Karpas-422 (cell line): Measurements from ENCODE around the gene NHERF1. TPM values are rescaled to one million over a fixed set of nuclear protein-coding genes. Genes with fewer than 3 reads are reported as not detected.

Experiments used
- DNase-seq: peaks from one replicate; pipeline ENCODE4 v3.0.0-alpha.2; 2015
- H2AFZ ChIP-seq: fragments of 200-600 bp; sonication (generic); 2 replicates; pipeline ENCODE4 v1.6.1; 2014; ENCODE audit warnings: antibody characterized with exemption, low read length, mixed read lengths
- H3K27ac ChIP-seq: fragments of 200-600 bp; sonication (generic); 2 replicates; pipeline ENCODE4 v1.5.1; 2014; ENCODE audit warnings: mild to moderate bottlenecking, low read length, moderate library complexity
- H3K27me3 ChIP-seq: fragments of 200-600 bp; sonication (generic); 2 replicates; pipeline ENCODE4 v1.6.1; 2014; ENCODE audit warnings: low read length, mixed read lengths
- H3K36me3 ChIP-seq: fragments of 200-600 bp; sonication (generic); 2 replicates; pipeline ENCODE4 v1.6.1; 2014; ENCODE audit warnings: low read length, mixed read lengths; ENCODE audit not compliant: insufficient read depth
- H3K4me1 ChIP-seq: fragments of 200-600 bp; sonication (generic); 2 replicates; pipeline ENCODE4 v1.6.1; 2014; ENCODE audit warnings: mild to moderate bottlenecking, low read length, mixed read lengths
- H3K4me2 ChIP-seq: fragments of 200-600 bp; sonication (generic); 2 replicates; pipeline ENCODE4 v1.6.1; 2014; ENCODE audit warnings: low read length, low read depth, mild to moderate bottlenecking; ENCODE audit not compliant: poor library complexity, severe bottlenecking
- H3K4me3 ChIP-seq: fragments of 200-600 bp; sonication (generic); 2 replicates; pipeline ENCODE4 v1.5.1; 2014; ENCODE audit warnings: mild to moderate bottlenecking, antibody characterized with exemption, low read length, mixed read lengths
- H3K79me2 ChIP-seq: fragments of 200-600 bp; sonication (generic); 2 replicates; pipeline ENCODE4 v1.6.1; 2014; ENCODE audit warnings: mild to moderate bottlenecking, low read length, mixed read lengths
- H3K9ac ChIP-seq: fragments of 200-600 bp; sonication (generic); 2 replicates; pipeline ENCODE4 v1.6.0; 2014; ENCODE audit warnings: low read length
- H3K9me2 ChIP-seq: fragments of 200-600 bp; sonication (generic), shearing (Covaris generic); replicated peaks from 2 replicates; pipeline ENCODE4 v1.6.0; 2014; ENCODE audit warnings: mild to moderate bottlenecking, low read length, moderate library complexity; ENCODE audit not compliant: insufficient read depth
- H3K9me3 ChIP-seq: fragments of 300-700, 200-600 bp; sonication (generic); 2 replicates; pipeline ENCODE4 v1.6.1; 2014; ENCODE audit warnings: low read length, mixed read lengths
- H4K20me1 ChIP-seq: fragments of 200-600 bp; sonication (generic); 2 replicates; pipeline ENCODE4 v1.6.1; 2014; ENCODE audit warnings: mild to moderate bottlenecking, antibody characterized with exemption, low read length, low read depth; ENCODE audit not compliant: insufficient read depth
- total RNA-seq: library from RNA; depleted of rRNA; stranded (reverse); fragments of >200 nt; shearing (Covaris generic); gene quantifications from 2 replicates; pipeline ENCODE4 v1.2.3, GENCODE V29; 2014; ENCODE audit warnings: low replicate concordance

NHERF1 gene
- total RNA-seq, 1 experiment from 2014 or later = 24.4 TPM

DNA sequence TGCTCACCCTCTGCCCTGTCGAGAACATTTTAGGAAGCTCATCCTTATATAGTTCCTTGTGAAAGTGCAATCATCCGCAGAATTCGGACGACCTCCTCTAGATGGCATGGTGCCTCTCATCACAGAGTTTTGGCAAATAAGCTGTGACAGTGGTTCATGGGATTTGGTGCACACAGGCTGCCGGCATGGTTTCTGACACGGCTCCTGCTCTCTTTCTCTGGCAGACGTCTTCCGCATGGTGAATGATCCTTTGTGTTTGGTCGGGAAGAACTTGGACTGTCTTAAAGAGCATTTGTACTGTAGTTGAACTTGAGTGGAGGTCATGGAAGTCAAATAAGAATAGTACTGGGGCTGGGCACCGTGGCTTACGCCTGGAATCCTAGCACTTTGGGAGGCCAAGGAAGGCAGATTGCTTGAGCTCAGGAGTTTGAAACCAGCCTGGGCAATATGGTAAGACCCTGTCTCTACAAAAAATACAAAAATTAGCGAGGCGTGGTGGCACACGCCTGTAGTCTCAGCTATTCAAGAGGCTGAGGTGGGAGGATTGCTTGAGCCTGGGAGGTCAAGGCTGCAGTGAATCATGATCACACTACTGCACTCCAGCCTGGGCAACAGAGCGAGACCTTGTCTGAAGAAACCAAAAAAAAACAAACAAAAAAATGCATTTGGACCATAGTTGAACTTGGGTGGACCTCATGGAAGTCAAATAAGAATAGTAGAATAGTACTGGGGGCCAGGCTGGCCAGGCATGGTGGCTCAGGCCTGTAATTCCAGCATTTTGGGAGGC lies 62.5 kb downstream of the NHERF1 start:
- H3K27ac ChIP-seq = no peak overlapping the region
- H2AFZ ChIP-seq = no peak overlapping the region
- H3K9me3 ChIP-seq = no peaks in the 10 kb centered on the region
- no peaks in the 10 kb centered on the region for H3K9me2 ChIP-seq
- no peaks in the 10 kb centered on the region for H3K4me1 ChIP-seq
- H3K79me2 ChIP-seq = no peaks in the 10 kb centered on the region
- no peaks in the 10 kb centered on the region for H4K20me1 ChIP-seq
- H3K36me3 ChIP-seq = no peaks in the 10 kb centered on the region
- H3K4me3 ChIP-seq = no peak overlapping the region
- no peak overlapping the region for H3K4me2 ChIP-seq
- H3K27me3 ChIP-seq = no peaks in the 10 kb centered on the region
- DNase-seq = no peak
- no peak overlapping the region for H3K9ac ChIP-seq

DNA sequence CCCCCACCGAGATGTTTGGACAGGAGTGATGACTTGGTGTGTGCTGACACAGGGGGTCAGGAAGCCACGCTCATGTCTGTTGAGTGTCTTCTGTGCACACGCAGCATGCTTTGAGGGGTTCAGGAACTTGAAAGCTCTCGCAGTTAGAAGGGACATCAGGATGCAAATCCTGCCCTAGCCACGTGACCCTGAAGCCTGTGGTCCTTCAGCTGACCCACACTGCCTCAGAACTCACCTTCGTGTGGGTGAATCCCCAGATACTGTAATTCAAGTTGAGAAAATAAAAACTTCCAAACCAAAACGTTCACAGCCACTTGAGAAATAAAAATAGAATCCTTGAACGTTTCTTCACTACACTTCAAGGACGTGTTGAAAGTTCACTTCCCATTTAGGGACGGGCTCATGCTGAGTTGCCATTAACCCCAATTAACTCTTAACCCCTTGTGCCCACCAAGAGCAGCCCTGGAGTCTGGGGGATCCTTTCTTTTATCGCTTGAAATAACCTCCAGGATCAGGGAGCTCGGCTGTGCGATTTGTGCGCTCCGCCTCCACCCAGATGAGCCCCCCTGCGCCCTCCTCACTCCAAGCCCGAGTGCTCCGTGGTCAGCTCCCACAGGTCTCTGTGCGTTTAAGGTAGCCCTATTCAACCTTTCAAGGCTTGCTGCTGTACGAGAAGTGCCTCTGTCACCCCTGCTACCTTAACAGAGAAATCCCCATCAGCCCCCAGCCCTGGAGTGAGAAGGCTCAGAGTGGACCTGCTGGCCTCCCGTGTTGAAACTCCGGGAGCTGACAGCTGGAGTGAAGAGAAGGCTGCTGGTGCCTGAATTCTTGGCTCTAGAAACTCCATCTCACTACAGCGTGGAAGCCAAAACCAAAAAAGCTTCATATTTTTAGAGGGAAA lies 63.9 kb downstream of the NHERF1 start:
- H3K36me3 ChIP-seq = no peaks in the 10 kb centered on the region
- H3K4me3 ChIP-seq = no peak overlapping the region
- H4K20me1 ChIP-seq = no peaks in the 10 kb centered on the region
- no peak for DNase-seq
- no peak overlapping the region for H3K9ac ChIP-seq
- H3K27ac ChIP-seq = no peak overlapping the region
- H3K9me2 ChIP-seq = no peaks in the 10 kb centered on the region
- H3K79me2 ChIP-seq = no peaks in the 10 kb centered on the region
- H3K9me3 ChIP-seq = no peaks in the 10 kb centered on the region
- H2AFZ ChIP-seq = no peak overlapping the region
- no peaks in the 10 kb centered on the region for H3K4me1 ChIP-seq
- no peaks in the 10 kb centered on the region for H3K27me3 ChIP-seq
- H3K4me2 ChIP-seq = no peak overlapping the region

GRCh38 chr17:74814453-74814852 lies 66.0 kb downstream of the NHERF1 start:
- Histone ChIP-seq H3K36me3 (no peaks in the 10 kb centered on the region), H3K9me3 (no peaks in the 10 kb centered on the region), H3K79me2 (no peaks in the 10 kb centered on the region), H3K27me3 (no peaks in the 10 kb centered on the region), H3K9ac (no peak overlapping the region), H4K20me1 (no peaks in the 10 kb centered on the region), H3K27ac (no peak overlapping the region), H2AFZ (no peak overlapping the region), H3K9me2 (no peaks in the 10 kb centered on the region), H3K4me2 (no peak overlapping the region), H3K4me1 (no peaks in the 10 kb centered on the region), H3K4me3 (no peak overlapping the region)
- DNase-seq = no peak

GRCh38 chr17:74815067-74815466 lies 66.6 kb downstream of the NHERF1 start:
- no peak overlapping the region for H3K9ac ChIP-seq
- DNase-seq = no peak
- H3K4me1 ChIP-seq = no peaks in the 10 kb centered on the region
- H3K27me3 ChIP-seq = no peaks in the 10 kb centered on the region
- H3K27ac ChIP-seq = no peak overlapping the region
- H3K9me3 ChIP-seq = no peaks in the 10 kb centered on the region
- no peaks in the 10 kb centered on the region for H3K79me2 ChIP-seq
- no peaks in the 10 kb centered on the region for H3K9me2 ChIP-seq
- H4K20me1 ChIP-seq = no peaks in the 10 kb centered on the region
- no peak overlapping the region for H3K4me3 ChIP-seq
- no peaks in the 10 kb centered on the region for H3K36me3 ChIP-seq
- H2AFZ ChIP-seq = no peak overlapping the region
- no peak overlapping the region for H3K4me2 ChIP-seq

DNA sequence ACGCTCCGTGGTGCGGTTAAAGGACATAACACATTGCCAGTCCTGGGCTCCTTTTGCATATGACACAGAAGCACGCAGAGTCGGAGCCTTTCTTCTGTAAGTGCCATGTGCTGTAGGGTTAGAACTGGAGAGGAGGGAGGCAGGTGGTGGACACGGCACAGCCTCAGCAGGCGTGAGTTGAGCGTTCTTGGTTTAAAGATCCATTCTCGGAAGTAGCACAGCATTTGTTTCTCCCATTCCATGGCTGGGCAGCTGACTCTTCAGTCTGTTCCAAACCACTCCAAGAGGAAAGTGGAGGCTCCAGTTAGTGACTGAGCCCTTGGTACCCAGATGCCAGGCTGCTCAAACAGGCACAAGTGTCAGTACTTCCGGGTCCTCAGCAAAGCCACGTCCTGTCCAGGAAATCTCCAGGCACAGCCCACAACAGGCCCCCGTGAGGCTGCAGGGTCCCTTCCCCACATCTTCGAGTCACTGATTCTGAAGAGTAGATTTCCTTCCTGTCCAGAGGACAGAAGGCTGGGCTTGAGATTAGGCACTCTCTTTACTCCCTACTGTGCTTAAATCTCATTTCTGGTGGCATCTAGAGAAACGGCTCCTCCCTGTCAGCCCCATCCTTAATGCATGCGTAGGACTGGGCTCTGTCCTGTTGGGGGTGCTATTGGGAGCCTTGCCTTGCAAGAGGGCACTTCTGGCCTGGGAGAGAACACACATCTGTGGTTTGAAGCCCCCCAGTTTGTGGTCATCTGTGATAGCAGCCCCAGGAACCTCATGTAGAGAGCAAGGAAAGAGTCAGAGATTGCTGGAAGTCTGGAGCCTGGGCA lies 67.3 kb downstream of the NHERF1 start:
- Histone ChIP-seq H3K4me3 (no peak overlapping the region), H4K20me1 (no peaks in the 10 kb centered on the region), H3K4me1 (no peaks in the 10 kb centered on the region), H3K4me2 (no peak overlapping the region), H2AFZ (no peak overlapping the region), H3K36me3 (no peaks in the 10 kb centered on the region), H3K27me3 (no peaks in the 10 kb centered on the region), H3K79me2 (no peaks in the 10 kb centered on the region), H3K9ac (no peak overlapping the region), H3K9me3 (no peaks in the 10 kb centered on the region), H3K9me2 (no peaks in the 10 kb centered on the region), H3K27ac (no peak overlapping the region)
- DNase-seq = peak; percentile 68

DNA sequence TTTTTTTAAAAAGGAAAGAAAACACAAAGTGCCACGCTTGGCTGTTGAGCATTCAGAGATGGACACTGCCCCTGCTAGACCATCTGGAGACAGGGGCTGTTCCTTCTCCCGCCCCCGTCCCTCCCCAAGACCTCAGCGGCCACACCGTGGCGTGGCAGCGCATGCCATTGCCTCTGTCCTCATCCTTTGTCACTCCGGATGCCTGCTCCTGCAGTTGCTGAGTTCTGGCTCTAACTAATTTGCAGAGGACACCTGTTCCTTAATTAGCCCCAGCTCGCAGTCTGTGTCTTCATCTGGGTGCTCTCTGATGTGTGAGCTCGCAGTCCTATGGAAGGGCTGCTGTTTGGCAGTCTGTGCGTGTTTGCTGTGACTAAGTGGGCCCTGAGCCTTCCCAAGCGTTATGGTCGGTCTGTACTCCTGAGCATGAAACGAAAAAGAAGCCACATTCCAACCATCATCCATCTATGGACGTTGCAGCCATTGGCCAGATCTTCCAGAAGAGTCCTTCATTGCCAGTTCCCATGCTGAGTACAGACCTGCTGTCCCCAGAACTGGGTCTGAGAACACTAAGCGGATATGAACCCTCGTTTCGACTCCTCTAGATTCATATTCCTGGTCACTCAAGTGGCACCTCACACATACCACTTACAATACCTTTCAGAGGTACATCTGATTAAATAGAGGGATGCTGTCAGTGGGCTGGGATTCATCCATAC lies 68.6 kb downstream of the NHERF1 start:
- no peak for DNase-seq

DNA sequence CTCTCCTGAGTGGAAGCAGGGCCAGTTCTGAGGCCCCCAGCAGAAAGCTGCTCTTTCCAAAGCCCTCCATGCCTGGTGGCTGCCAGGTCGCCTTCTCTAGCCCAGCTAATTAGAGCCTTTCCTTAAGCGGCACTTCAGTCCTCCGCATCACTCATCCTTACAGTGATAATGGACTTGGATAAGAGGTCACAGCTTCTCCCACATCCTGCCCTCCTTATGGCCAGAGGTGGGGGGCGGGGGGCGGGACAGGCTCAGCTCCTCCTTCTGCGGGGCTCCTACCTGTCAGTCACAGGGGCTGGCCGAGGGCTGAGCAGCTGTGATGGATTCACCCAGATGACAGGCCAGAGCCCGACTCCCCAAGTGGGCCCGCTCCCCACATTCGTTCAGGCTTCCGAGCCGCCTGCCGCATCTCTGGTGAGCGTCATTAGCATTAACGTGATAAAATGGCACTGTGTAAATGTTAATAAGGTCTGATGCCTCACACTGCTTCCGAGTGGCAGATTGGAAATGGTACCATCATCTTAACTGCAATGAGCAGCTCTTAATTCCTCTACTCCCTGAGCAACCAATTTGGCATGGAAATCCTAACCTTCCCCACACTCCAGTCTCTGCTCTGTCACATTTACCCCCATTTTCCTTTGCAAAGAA lies 70.0 kb downstream of the NHERF1 start:
- Histone ChIP-seq H3K27ac (no peak overlapping the region), H3K9ac (no peak overlapping the region), H3K9me2 (no peaks in the 10 kb centered on the region), H3K4me2 (no peak overlapping the region), H3K4me1 (no peaks in the 10 kb centered on the region), H3K27me3 (no peaks in the 10 kb centered on the region), H2AFZ (no peak overlapping the region), H3K36me3 (no peaks in the 10 kb centered on the region), H3K79me2 (no peaks in the 10 kb centered on the region), H3K4me3 (no peak overlapping the region), H3K9me3 (no peaks in the 10 kb centered on the region), H4K20me1 (no peaks in the 10 kb centered on the region)
- no peak for DNase-seq

More for the DNA sequence above, 68.6 kb downstream of the NHERF1 start:
- Histone ChIP-seq H3K4me2 (no peak overlapping the region), H3K9me2 (no peaks in the 10 kb centered on the region), H3K4me1 (no peaks in the 10 kb centered on the region), H3K79me2 (no peaks in the 10 kb centered on the region), H3K9me3 (no peaks in the 10 kb centered on the region), H3K27ac (no peak overlapping the region), H3K4me3 (no peak overlapping the region), H3K9ac (no peak overlapping the region), H3K36me3 (no peaks in the 10 kb centered on the region), H2AFZ (no peak overlapping the region), H3K27me3 (no peaks in the 10 kb centered on the region), H4K20me1 (no peaks in the 10 kb centered on the region)
